HepG2 (cell line): Measurements from ENCODE around the gene NDUFB10. TPM values are rescaled to one million over a fixed set of nuclear protein-coding genes. Genes with fewer than 3 reads are reported as not detected.

ENCODE experiments used
- GFI1 ChIP-seq: sonication (generic); formaldehyde crosslinking; IDR thresholded peaks from 2 replicates; pipeline ENCODE4 v1.5.0; 2020; ENCODE audit warnings: missing genetic modification reagents, mild to moderate bottlenecking, borderline replicate concordance
- NR3C1 ChIP-seq: sonication (generic); formaldehyde crosslinking; IDR thresholded peaks from 2 replicates; pipeline ENCODE4 v1.4.0; 2020; ENCODE audit warnings: missing genetic modification reagents
- RARA ChIP-seq: IDR thresholded peaks from 2 replicates; pipeline ENCODE4 v1.6.1; 2016; ENCODE audit warnings: missing genetic modification reagents, missing compliant biosample characterization
- SMAD1 ChIP-seq: sonication (generic); formaldehyde crosslinking; IDR thresholded peaks from 2 replicates; pipeline ENCODE4 v1.4.0; 2020; ENCODE audit warnings: missing genetic modification reagents, low read depth, mild to moderate bottlenecking, borderline replicate concordance
- ZBTB1 ChIP-seq: sonication (generic); formaldehyde crosslinking; IDR thresholded peaks from 2 replicates; pipeline ENCODE4 v1.4.0; 2020; ENCODE audit warnings: missing genetic modification reagents, borderline replicate concordance
- ZNF260 ChIP-seq: sonication (generic); formaldehyde crosslinking; IDR thresholded peaks from 2 replicates; pipeline ENCODE4 v1.4.0; 2020; ENCODE audit warnings: missing genetic modification reagents, low read depth, mild to moderate bottlenecking, borderline replicate concordance
- ZNF329 ChIP-seq: sonication (generic); formaldehyde crosslinking; IDR thresholded peaks from 2 replicates; pipeline ENCODE4 v1.9.0; 2021; ENCODE audit warnings: low read depth, mild to moderate bottlenecking, missing genetic modification reagents
- polyA plus RNA-seq, 8 experiments: library from polyadenylated mRNA; depleted of rRNA in 3 of 8; stranded (reverse) in 7 of 8; unstranded in 1 of 8; fragments of >200 nt; fragmentation: Illumina TruSeq in 4 of 8; extraction: Trizol in 4 of 8; gene quantifications; 2 replicates each; pipeline versions ENCODE4 v1.2.1 to v1.2.3, GENCODE V29; 2011 to 2016; ENCODE audit warnings: low read depth in 4 of 8, missing spikeins in 1 of 8, mixed read lengths in 1 of 8; ENCODE audit not compliant: insufficient read depth in 1 of 8
- total RNA-seq, 5 experiments: library from RNA; depleted of rRNA; stranded (reverse); fragments of >200 nt; fragmentation: Illumina TruSeq; extraction: Trizol; gene quantifications; 2 replicates each; pipeline ENCODE4 v1.2.3, GENCODE V29; 2016; ENCODE audit warnings: low read depth in 1 of 5
- TF ChIP-seq, protein P1 (sequence below): IDR thresholded peaks from 2 replicates; pipeline ENCODE4 v1.6.1; 2016; ENCODE audit warnings: low read depth
- TF ChIP-seq, protein P2 (sequence below): sonication (generic); formaldehyde crosslinking; IDR thresholded peaks from 2 replicates; pipeline ENCODE4 v1.5.0; 2020; ENCODE audit warnings: missing genetic modification reagents
- TF ChIP-seq, protein P3 (sequence below): sonication (generic); formaldehyde crosslinking; IDR thresholded peaks from 2 replicates; pipeline ENCODE4 v1.5.0; 2020; ENCODE audit warnings: missing genetic modification reagents
- TF ChIP-seq, protein P4 (sequence below): sonication (generic); formaldehyde crosslinking; IDR thresholded peaks from 2 replicates; pipeline ENCODE4 v1.4.0; 2020; ENCODE audit warnings: missing genetic modification reagents
- TF ChIP-seq, protein P5 (sequence below): sonication (generic); formaldehyde crosslinking; IDR thresholded peaks from 2 replicates; pipeline ENCODE4; 2020; ENCODE audit warnings: missing genetic modification reagents, mild to moderate bottlenecking, borderline replicate concordance
- TF ChIP-seq, protein P6 (sequence below): sonication (generic); formaldehyde crosslinking; IDR thresholded peaks from 2 replicates; pipeline ENCODE4 v1.4.0; 2020; ENCODE audit warnings: missing genetic modification reagents

Gene NDUFB10
- total and polyA plus RNA-seq, 2 of the 13 experiments (the other 11 are each of a cell fraction or from before 2014, with no cell fraction given) = 68.6 to 157 TPM

DNA sequence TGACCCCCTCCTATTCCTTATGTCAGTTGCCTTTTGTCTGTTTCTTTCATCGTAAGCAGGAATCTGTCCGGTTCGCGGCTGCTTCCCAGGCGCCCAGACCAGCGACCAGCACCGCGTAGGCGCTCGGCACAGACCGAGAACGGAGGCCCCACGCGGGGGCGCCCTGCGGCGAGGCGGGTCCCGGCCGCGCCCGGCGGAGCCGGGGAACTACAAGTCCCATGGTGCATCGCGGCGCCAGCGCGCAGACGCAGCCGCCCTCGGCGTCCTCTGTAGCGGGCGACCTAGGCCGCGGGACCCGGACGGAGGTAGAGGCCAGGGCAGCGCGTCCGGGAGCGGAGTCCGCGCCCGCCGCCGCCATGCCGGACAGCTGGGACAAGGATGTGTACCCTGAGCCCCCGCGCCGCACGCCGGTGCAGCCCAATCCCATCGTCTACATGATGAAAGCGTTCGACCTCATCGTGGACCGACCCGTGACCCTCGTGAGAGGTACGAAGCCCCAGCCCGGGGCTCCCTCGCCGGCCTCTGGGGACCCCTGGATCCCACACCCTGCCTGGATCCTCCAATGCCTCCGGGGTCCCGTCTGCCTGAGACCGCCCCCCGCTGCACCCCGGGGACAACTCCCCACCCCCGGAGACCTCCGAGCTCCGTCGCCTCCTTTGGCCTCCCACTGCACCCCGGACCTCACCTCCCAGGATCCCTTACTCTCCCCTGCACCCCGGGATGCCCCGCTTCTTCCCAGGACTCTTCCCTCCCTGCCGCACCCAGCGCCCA lies at the start of gene NDUFB10 (continued):
- TF ChIP-seq, protein P1, sequence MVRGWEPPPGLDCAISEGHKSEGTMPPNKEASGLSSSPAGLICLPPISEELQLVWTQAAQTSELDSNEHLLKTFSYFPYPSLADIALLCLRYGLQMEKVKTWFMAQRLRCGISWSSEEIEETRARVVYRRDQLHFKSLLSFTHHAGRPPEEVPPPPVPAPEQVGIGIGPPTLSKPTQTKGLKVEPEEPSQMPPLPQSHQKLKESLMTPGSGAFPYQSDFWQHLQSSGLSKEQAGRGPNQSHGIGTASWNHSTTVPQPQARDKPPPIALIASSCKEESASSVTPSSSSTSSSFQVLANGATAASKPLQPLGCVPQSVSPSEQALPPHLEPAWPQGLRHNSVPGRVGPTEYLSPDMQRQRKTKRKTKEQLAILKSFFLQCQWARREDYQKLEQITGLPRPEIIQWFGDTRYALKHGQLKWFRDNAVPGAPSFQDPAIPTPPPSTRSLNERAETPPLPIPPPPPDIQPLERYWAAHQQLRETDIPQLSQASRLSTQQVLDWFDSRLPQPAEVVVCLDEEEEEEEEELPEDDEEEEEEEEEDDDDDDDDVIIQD (CRISPR knock-in tag) = peak; percentile 19; the same call in 1 of the 2 replicates
- TF ChIP-seq ZNF260 (no peak), SMAD1 (CRISPR knock-in tag) (no peak), ZBTB1 (no peak), NR3C1 (CRISPR knock-in tag) (no peak), ZNF329 (CRISPR knock-in tag) (peak; percentile 75; the same call in 1 of the 2 replicates), GFI1 (CRISPR knock-in tag) (peak; percentile 56; the same call in 1 of the 2 replicates), RARA (CRISPR knock-in tag) (peak; percentile 51; the same call in 1 of the 2 replicates)
- TF ChIP-seq, protein P2, sequence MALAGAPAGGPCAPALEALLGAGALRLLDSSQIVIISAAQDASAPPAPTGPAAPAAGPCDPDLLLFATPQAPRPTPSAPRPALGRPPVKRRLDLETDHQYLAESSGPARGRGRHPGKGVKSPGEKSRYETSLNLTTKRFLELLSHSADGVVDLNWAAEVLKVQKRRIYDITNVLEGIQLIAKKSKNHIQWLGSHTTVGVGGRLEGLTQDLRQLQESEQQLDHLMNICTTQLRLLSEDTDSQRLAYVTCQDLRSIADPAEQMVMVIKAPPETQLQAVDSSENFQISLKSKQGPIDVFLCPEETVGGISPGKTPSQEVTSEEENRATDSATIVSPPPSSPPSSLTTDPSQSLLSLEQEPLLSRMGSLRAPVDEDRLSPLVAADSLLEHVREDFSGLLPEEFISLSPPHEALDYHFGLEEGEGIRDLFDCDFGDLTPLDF (CRISPR knock-in tag) = peak; percentile 79
- TF ChIP-seq, protein P3, sequence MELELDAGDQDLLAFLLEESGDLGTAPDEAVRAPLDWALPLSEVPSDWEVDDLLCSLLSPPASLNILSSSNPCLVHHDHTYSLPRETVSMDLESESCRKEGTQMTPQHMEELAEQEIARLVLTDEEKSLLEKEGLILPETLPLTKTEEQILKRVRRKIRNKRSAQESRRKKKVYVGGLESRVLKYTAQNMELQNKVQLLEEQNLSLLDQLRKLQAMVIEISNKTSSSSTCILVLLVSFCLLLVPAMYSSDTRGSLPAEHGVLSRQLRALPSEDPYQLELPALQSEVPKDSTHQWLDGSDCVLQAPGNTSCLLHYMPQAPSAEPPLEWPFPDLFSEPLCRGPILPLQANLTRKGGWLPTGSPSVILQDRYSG (CRISPR knock-in tag) = 0 out of 2 replicates have a peak, but pooled peaks have one; percentile 75
- TF ChIP-seq, protein P4, sequence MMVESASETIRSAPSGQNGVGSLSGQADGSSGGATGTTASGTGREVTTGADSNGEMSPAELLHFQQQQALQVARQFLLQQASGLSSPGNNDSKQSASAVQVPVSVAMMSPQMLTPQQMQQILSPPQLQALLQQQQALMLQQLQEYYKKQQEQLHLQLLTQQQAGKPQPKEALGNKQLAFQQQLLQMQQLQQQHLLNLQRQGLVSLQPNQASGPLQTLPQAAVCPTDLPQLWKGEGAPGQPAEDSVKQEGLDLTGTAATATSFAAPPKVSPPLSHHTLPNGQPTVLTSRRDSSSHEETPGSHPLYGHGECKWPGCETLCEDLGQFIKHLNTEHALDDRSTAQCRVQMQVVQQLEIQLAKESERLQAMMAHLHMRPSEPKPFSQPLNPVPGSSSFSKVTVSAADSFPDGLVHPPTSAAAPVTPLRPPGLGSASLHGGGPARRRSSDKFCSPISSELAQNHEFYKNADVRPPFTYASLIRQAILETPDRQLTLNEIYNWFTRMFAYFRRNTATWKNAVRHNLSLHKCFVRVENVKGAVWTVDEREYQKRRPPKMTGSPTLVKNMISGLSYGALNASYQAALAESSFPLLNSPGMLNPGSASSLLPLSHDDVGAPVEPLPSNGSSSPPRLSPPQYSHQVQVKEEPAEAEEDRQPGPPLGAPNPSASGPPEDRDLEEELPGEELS = no peak
- TF ChIP-seq, protein P5, sequence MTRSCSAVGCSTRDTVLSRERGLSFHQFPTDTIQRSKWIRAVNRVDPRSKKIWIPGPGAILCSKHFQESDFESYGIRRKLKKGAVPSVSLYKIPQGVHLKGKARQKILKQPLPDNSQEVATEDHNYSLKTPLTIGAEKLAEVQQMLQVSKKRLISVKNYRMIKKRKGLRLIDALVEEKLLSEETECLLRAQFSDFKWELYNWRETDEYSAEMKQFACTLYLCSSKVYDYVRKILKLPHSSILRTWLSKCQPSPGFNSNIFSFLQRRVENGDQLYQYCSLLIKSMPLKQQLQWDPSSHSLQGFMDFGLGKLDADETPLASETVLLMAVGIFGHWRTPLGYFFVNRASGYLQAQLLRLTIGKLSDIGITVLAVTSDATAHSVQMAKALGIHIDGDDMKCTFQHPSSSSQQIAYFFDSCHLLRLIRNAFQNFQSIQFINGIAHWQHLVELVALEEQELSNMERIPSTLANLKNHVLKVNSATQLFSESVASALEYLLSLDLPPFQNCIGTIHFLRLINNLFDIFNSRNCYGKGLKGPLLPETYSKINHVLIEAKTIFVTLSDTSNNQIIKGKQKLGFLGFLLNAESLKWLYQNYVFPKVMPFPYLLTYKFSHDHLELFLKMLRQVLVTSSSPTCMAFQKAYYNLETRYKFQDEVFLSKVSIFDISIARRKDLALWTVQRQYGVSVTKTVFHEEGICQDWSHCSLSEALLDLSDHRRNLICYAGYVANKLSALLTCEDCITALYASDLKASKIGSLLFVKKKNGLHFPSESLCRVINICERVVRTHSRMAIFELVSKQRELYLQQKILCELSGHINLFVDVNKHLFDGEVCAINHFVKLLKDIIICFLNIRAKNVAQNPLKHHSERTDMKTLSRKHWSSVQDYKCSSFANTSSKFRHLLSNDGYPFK (CRISPR knock-in tag) = no peak
- TF ChIP-seq, protein P6, sequence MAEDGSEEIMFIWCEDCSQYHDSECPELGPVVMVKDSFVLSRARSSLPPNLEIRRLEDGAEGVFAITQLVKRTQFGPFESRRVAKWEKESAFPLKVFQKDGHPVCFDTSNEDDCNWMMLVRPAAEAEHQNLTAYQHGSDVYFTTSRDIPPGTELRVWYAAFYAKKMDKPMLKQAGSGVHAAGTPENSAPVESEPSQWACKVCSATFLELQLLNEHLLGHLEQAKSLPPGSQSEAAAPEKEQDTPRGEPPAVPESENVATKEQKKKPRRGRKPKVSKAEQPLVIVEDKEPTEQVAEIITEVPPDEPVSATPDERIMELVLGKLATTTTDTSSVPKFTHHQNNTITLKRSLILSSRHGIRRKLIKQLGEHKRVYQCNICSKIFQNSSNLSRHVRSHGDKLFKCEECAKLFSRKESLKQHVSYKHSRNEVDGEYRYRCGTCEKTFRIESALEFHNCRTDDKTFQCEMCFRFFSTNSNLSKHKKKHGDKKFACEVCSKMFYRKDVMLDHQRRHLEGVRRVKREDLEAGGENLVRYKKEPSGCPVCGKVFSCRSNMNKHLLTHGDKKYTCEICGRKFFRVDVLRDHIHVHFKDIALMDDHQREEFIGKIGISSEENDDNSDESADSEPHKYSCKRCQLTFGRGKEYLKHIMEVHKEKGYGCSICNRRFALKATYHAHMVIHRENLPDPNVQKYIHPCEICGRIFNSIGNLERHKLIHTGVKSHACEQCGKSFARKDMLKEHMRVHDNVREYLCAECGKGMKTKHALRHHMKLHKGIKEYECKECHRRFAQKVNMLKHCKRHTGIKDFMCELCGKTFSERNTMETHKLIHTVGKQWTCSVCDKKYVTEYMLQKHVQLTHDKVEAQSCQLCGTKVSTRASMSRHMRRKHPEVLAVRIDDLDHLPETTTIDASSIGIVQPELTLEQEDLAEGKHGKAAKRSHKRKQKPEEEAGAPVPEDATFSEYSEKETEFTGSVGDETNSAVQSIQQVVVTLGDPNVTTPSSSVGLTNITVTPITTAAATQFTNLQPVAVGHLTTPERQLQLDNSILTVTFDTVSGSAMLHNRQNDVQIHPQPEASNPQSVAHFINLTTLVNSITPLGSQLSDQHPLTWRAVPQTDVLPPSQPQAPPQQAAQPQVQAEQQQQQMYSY (CRISPR knock-in tag) = peak; percentile 80
